ENCODE results near the gene NUMB.

Gene NUMB

GRCh38 chr14:73232984-73233383 lies 225.4 kb downstream of the NUMB start:
- DNase-seq (ENCODE audit: low read depth in 2 of 2) = no peak

GRCh38 chr14:73231981-73232851 lies 226.1 kb downstream of the NUMB start:
- DNase-seq (ENCODE audit: low read depth in 2 of 2) = no peak

GRCh38 chr14:73230051-73230450 lies 228.3 kb downstream of the NUMB start:
- DNase-seq (ENCODE audit: low read depth in 2 of 2) = no peak

- DNase-seq (ENCODE audit: low read depth in 2 of 2) = no peak
Measured at GRCh38 chr14:73227812-73228781, 230.2 kb downstream of the NUMB start.

GRCh38 chr14:73225496-73225895 lies 232.8 kb downstream of the NUMB start:
- no peak for DNase-seq (ENCODE audit: low read depth in 2 of 2)
